Activated CD8-positive, alpha-beta T cell treated with anti-CD3 and anti-CD28 coated beads, Interleukin-2, amount 10 ng/mL, durations not matched to agents 7 days and 5 days (primary cell): ENCODE measurements around the gene LRR1. TPM values are rescaled to one million over a fixed set of nuclear protein-coding genes. Genes with fewer than 3 reads are reported as not detected.
"Not testable (repeated sequence)": the region's sequence is repeated elsewhere in the genome, so short reads cannot be mapped to it uniquely, and the experiment has no call there.

ENCODE experiments used
- ATAC-seq: fragments of 150-1000 bp; cut with Tn5 transposase; one replicate; pipeline ENCODE4 v1.10.0; 2021; ENCODE audit warnings: moderate library complexity
- CTCF ChIA-PET: fragments of 350-600 bp; sonication (Branson Sonifier 250); formaldehyde crosslinking; loops from one replicate; lab custom pipeline; 2021; ENCODE audit warnings: antibody characterized with exemption; lab: Charles Lee
- POLR2A ChIA-PET: fragments of 350-600 bp; sonication (Branson Sonifier 250); formaldehyde crosslinking; loops from one replicate; lab custom pipeline; 2021; ENCODE audit warnings: antibody characterized with exemption; lab: Charles Lee
- DNase-seq: peaks from one replicate; pipeline ENCODE4 v3.0.0-alpha.2; 2020
- H3K27ac Mint-ChIP-seq: one replicate; pipeline ENCODE4 v1.8.0; 2021; ENCODE audit warnings: mild to moderate bottlenecking, mixed read lengths
- H3K27me3 Mint-ChIP-seq: one replicate; pipeline ENCODE4 v1.8.0; 2021; ENCODE audit warnings: low read depth, mixed read lengths
- H3K36me3 Mint-ChIP-seq: one replicate; pipeline ENCODE4 v1.8.0; 2021; ENCODE audit warnings: low read depth, mixed read lengths
- H3K4me1 Mint-ChIP-seq: one replicate; pipeline ENCODE4 v1.8.0; 2021; ENCODE audit warnings: low read depth, mixed read lengths
- H3K4me3 Mint-ChIP-seq: one replicate; pipeline ENCODE4 v1.8.0; 2021; ENCODE audit warnings: mild to moderate bottlenecking, mixed read lengths
- H3K9me3 Mint-ChIP-seq: one replicate; pipeline ENCODE4 v1.8.0; 2022; ENCODE audit warnings: mixed read lengths; ENCODE audit not compliant: insufficient read depth
- total RNA-seq, 2 experiments: library from RNA; stranded (reverse); gene quantifications; one replicate each; pipeline ENCODE4 v1.2.3, GENCODE V29; 2021

The LRR1 gene
- total RNA-seq, 2 experiments from 2014 or later = 63.1 to 65.0 TPM

- peaks cover 49% of the 10 kb centered on the region for H3K4me1 Mint-ChIP-seq
- peaks cover 32% of the 10 kb centered on the region for H3K36me3 Mint-ChIP-seq
- ATAC-seq (peak; percentile 82), DNase-seq (peak; percentile 96)
- no peaks in the 10 kb centered on the region for H3K9me3 Mint-ChIP-seq
- CTCF ChIA-PET = interaction anchor here (0.5 to 5.0 kb wide), 40 partner anchors 9 to 1090 kb away, joined by 3 to 118 read pairs (median 4); partner anchors contain the start of genes KLHDC1, KLHDC2, MGAT2 and NEMF
- POLR2A ChIA-PET = interaction anchor here (0.6 to 2.9 kb wide), 19 partner anchors 12 to 729 kb away, joined by 3 to 66 read pairs (median 3); partner anchors contain the start of genes DMAC2L, KLHDC1, KLHDC2 and L2HGDH
- H3K4me3 Mint-ChIP-seq = peak overlapping the region; percentile 86
- H3K27ac Mint-ChIP-seq = peak overlapping the region; percentile 97
- no peaks in the 10 kb centered on the region for H3K27me3 Mint-ChIP-seq
Observed at GRCh38 chr14:49633640-49634546, 35.2 kb downstream of the LRR1 start.

- H3K9me3 Mint-ChIP-seq = no peaks in the 10 kb centered on the region
- no peaks in the 10 kb centered on the region for H3K27me3 Mint-ChIP-seq
- H3K4me3 Mint-ChIP-seq = peak within 1 kb of the TSS; percentile 86
- ATAC-seq = peak; percentile 48
- peak within 1 kb of the TSS; percentile 97 for H3K27ac Mint-ChIP-seq
- peaks cover 47% of the 10 kb centered on the region for H3K4me1 Mint-ChIP-seq
- peaks cover 38% of the 10 kb centered on the region for H3K36me3 Mint-ChIP-seq
- POLR2A ChIA-PET = interaction anchor here (0.6 to 2.9 kb wide), 19 partner anchors 13 to 677 kb away, joined by 3 to 66 read pairs (median 3); partner anchors contain the start of genes DMAC2L, KLHDC1, KLHDC2 and L2HGDH
- peak; percentile 73 for DNase-seq
- CTCF ChIA-PET = interaction anchor here (0.8 to 5.0 kb wide), 27 partner anchors 8 to 257 kb away, joined by 3 to 118 read pairs (median 5); partner anchors contain the start of genes KLHDC1, KLHDC2, MGAT2 and NEMF
Observed at GRCh38 chr14:49634547-49635334, 36.0 kb downstream of the LRR1 start, which contains the start of gene DNAAF2. Gene DNAAF2 (minus strand): TSS chr14:49635244. CDS start chr14:49635149, 95 bp downstream.

GRCh38 chr14:49636866-49637265, 38.1 kb downstream of the LRR1 start:
- Mint-ChIP-seq H3K4me1 (peaks cover 44% of the 10 kb centered on the region), H3K4me3 (peak overlapping the region; percentile 3), H3K27me3 (no peaks in the 10 kb centered on the region), H3K9me3 (no peaks in the 10 kb centered on the region), H3K27ac (peak overlapping the region; percentile 4), H3K36me3 (peaks cover 46% of the 10 kb centered on the region)
- ATAC-seq (no peak), DNase-seq (no peak)
- ChIA-PET CTCF (interaction anchor here (1.0 kb wide), 1 partner anchor 216 kb away, joined by 3 read pairs; the partner anchor contains the start of gene NEMF), POLR2A (no interaction called here)

- no peaks in the 10 kb centered on the region for H3K9me3 Mint-ChIP-seq
- no peak overlapping the region for H3K27ac Mint-ChIP-seq
- ChIA-PET CTCF (interaction anchor here (1.0 kb wide), 1 partner anchor 215 kb away, joined by 3 read pairs; the partner anchor contains the start of gene NEMF), POLR2A (interaction anchor here (0.6 kb wide), 1 partner anchor 189 kb away, joined by 3 read pairs; no protein-coding TSS in a partner anchor)
- peaks cover 47% of the 10 kb centered on the region for H3K4me1 Mint-ChIP-seq
- DNase-seq (no peak), ATAC-seq (no peak)
- no peaks in the 10 kb centered on the region for H3K27me3 Mint-ChIP-seq
- H3K4me3 Mint-ChIP-seq = no peak overlapping the region
- peaks cover 47% of the 10 kb centered on the region for H3K36me3 Mint-ChIP-seq
Observed at GRCh38 chr14:49637534-49638078, 38.9 kb downstream of the LRR1 start.

- Mint-ChIP-seq H3K4me1 (peaks cover 44% of the 10 kb centered on the region), H3K36me3 (peaks cover 48% of the 10 kb centered on the region), H3K27me3 (no peaks in the 10 kb centered on the region), H3K4me3 (no peak overlapping the region), H3K27ac (no peak overlapping the region), H3K9me3 (no peaks in the 10 kb centered on the region)
- ChIA-PET CTCF (interaction anchor here (1.0 kb wide), 1 partner anchor 221 kb away, joined by 3 read pairs; no protein-coding TSS in a partner anchor), POLR2A (no interaction called here)
- ATAC-seq = no peak
- no peak for DNase-seq
Observed at GRCh38 chr14:49640540-49641417, 42.0 kb downstream of the LRR1 start.

GRCh38 chr14:49641697-49642129, 43.0 kb downstream of the LRR1 start:
- Mint-ChIP-seq H3K27ac (peak overlapping the region; percentile 34), H3K36me3 (peaks cover 45% of the 10 kb centered on the region), H3K4me3 (no peak overlapping the region), H3K9me3 (no peaks in the 10 kb centered on the region), H3K27me3 (no peaks in the 10 kb centered on the region), H3K4me1 (peaks cover 36% of the 10 kb centered on the region)
- ATAC-seq = no peak
- DNase-seq = no peak
- POLR2A ChIA-PET = no interaction called here
- CTCF ChIA-PET = no interaction called here

- ChIA-PET POLR2A (no interaction called here), CTCF (interaction anchor here (1.3 kb wide), 1 partner anchor 8 kb away, joined by 4 read pairs; no protein-coding TSS in a partner anchor)
- Mint-ChIP-seq H3K27ac (peak overlapping the region; percentile 34), H3K27me3 (no peaks in the 10 kb centered on the region), H3K4me1 (peaks cover 33% of the 10 kb centered on the region), H3K36me3 (peaks cover 46% of the 10 kb centered on the region), H3K9me3 (no peaks in the 10 kb centered on the region), H3K4me3 (no peak overlapping the region)
- ATAC-seq (no peak), DNase-seq (no peak)
Observed at GRCh38 chr14:49642163-49642562, 43.4 kb downstream of the LRR1 start.

GRCh38 chr14:49653508-49653907, 54.8 kb downstream of the LRR1 start:
- POLR2A ChIA-PET = no interaction called here
- H3K4me3 Mint-ChIP-seq = no peak overlapping the region
- ATAC-seq = no peak
- CTCF ChIA-PET = no interaction called here
- H3K36me3 Mint-ChIP-seq = peaks cover 23% of the 10 kb centered on the region
- H3K27ac Mint-ChIP-seq = no peak overlapping the region
- no peaks in the 10 kb centered on the region for H3K4me1 Mint-ChIP-seq
- DNase-seq = no peak
- H3K9me3 Mint-ChIP-seq = no peaks in the 10 kb centered on the region
- H3K27me3 Mint-ChIP-seq = no peaks in the 10 kb centered on the region

- Mint-ChIP-seq H3K9me3 (no peaks in the 10 kb centered on the region), H3K27me3 (no peaks in the 10 kb centered on the region), H3K27ac (no peak overlapping the region), H3K36me3 (peaks cover 22% of the 10 kb centered on the region), H3K4me3 (no peak overlapping the region), H3K4me1 (no peaks in the 10 kb centered on the region)
- ATAC-seq (no peak), DNase-seq (no peak)
- ChIA-PET POLR2A (interaction anchor here (0.6 kb wide), 1 partner anchor 30 kb away, joined by 3 read pairs; no protein-coding TSS in a partner anchor), CTCF (no interaction called here)
Observed at GRCh38 chr14:49654511-49654910, 55.8 kb downstream of the LRR1 start.

- H3K36me3 Mint-ChIP-seq = peaks cover 15% of the 10 kb centered on the region
- ChIA-PET CTCF (interaction anchor here (1.3 kb wide), 1 partner anchor 11 kb away, joined by 3 read pairs; no protein-coding TSS in a partner anchor), POLR2A (interaction anchor here (0.6 kb wide), 2 partner anchors 10 to 23 kb away, joined by 3 to 5 read pairs; no protein-coding TSS in a partner anchor)
- not testable (repeated sequence) for DNase-seq, ATAC-seq, H3K27me3 Mint-ChIP-seq, H3K27ac Mint-ChIP-seq, H3K4me3 Mint-ChIP-seq, H3K4me1 Mint-ChIP-seq, H3K9me3 Mint-ChIP-seq
Observed at GRCh38 chr14:49657500-49657899, 58.8 kb downstream of the LRR1 start.
